Measurements from ENCODE around the gene NAPEPLD.

GRCh38 chr7:103083210-103083609, 65.7 kb downstream of the NAPEPLD start:
- TF ChIP-seq, protein P1, sequence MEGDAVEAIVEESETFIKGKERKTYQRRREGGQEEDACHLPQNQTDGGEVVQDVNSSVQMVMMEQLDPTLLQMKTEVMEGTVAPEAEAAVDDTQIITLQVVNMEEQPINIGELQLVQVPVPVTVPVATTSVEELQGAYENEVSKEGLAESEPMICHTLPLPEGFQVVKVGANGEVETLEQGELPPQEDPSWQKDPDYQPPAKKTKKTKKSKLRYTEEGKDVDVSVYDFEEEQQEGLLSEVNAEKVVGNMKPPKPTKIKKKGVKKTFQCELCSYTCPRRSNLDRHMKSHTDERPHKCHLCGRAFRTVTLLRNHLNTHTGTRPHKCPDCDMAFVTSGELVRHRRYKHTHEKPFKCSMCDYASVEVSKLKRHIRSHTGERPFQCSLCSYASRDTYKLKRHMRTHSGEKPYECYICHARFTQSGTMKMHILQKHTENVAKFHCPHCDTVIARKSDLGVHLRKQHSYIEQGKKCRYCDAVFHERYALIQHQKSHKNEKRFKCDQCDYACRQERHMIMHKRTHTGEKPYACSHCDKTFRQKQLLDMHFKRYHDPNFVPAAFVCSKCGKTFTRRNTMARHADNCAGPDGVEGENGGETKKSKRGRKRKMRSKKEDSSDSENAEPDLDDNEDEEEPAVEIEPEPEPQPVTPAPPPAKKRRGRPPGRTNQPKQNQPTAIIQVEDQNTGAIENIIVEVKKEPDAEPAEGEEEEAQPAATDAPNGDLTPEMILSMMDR (IDR thresholded peaks at IDR 0.05) = no peak
- TF ChIP-seq POLR2A (IDR thresholded peaks at IDR 0.05) = no peak
